ENCODE data around the gene ATG2A.

ATG2A gene

GRCh38 chr11:64883575-64883974 is 33.4 kb downstream of the ATG2A start:
- DNase-seq = no peak

GRCh38 chr11:64882243-64882642 is 34.8 kb downstream of the ATG2A start:
- DNase-seq = no peak

GRCh38 chr11:64881476-64881875 is 35.5 kb downstream of the ATG2A start:
- no peak for DNase-seq

GRCh38 chr11:64880240-64881001 is 36.6 kb downstream of the ATG2A start:
- no peak for DNase-seq

GRCh38 chr11:64879244-64879900 is 37.6 kb downstream of the ATG2A start:
- DNase-seq = no peak

- DNase-seq = peak; percentile 82
Observed at GRCh38 chr11:64878494-64879243, 38.3 kb downstream of the ATG2A start, which contains the start of gene EHD1. EHD1 (minus strand) TSS chr11:64878621; CDS start chr11:64878464, 157 bp downstream.

- DNase-seq = no peak
Observed at GRCh38 chr11:64878223-64878493, 38.9 kb downstream of the ATG2A start.

GRCh38 chr11:64877390-64878222 is 39.4 kb downstream of the ATG2A start:
- no peak for DNase-seq

- DNase-seq = no peak
Observed at GRCh38 chr11:64876835-64877341, 40.1 kb downstream of the ATG2A start.

GRCh38 chr11:64876229-64876750 is 40.7 kb downstream of the ATG2A start:
- DNase-seq = no peak

GRCh38 chr11:64875369-64876228 is 41.4 kb downstream of the ATG2A start:
- no peak for DNase-seq

- DNase-seq = no peak
Observed at GRCh38 chr11:64874308-64875240, 42.4 kb downstream of the ATG2A start.

- no peak for DNase-seq
Observed at GRCh38 chr11:64872790-64873488, 44.1 kb downstream of the ATG2A start.

GRCh38 chr11:64871492-64871891 is 45.5 kb downstream of the ATG2A start:
- no peak for DNase-seq

- no peak for DNase-seq
Observed at GRCh38 chr11:64870893-64871466, 46.0 kb downstream of the ATG2A start.

GRCh38 chr11:64870176-64870892 is 46.7 kb downstream of the ATG2A start:
- DNase-seq = peak; percentile 31

- DNase-seq = no peak
Observed at GRCh38 chr11:64869571-64870175, 47.3 kb downstream of the ATG2A start.
